Measurements from ENCODE around the gene METTL23.
"Not testable (repeated sequence)": the region's sequence is repeated elsewhere in the genome, so short reads cannot be mapped to it uniquely, and the experiment has no call there.

DNA sequence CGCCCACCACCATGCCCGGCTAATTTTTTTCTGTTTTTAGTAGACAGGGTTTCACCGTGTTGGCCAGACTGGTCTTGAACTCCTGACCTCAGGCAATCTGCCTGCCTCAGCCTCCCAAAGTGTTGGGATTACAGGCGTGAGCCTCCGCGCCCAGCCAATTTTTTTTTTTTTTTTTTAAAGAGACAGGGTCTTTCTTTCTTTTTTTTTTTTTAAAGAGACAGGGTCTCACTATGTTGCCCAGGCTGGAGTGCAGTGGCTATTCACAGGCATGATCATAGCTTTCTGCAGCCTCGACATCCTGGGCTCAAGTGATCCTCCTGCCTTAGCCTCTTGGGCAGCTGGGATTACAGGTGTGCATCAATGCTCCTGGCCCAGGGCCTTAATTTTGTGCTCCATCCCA is 14.3 kb upstream of the METTL23 start:
- TF ChIP-seq POLR2A (IDR thresholded peaks at IDR 0.05), result not testable (repeated sequence)
- TF ChIP-seq, protein P1, sequence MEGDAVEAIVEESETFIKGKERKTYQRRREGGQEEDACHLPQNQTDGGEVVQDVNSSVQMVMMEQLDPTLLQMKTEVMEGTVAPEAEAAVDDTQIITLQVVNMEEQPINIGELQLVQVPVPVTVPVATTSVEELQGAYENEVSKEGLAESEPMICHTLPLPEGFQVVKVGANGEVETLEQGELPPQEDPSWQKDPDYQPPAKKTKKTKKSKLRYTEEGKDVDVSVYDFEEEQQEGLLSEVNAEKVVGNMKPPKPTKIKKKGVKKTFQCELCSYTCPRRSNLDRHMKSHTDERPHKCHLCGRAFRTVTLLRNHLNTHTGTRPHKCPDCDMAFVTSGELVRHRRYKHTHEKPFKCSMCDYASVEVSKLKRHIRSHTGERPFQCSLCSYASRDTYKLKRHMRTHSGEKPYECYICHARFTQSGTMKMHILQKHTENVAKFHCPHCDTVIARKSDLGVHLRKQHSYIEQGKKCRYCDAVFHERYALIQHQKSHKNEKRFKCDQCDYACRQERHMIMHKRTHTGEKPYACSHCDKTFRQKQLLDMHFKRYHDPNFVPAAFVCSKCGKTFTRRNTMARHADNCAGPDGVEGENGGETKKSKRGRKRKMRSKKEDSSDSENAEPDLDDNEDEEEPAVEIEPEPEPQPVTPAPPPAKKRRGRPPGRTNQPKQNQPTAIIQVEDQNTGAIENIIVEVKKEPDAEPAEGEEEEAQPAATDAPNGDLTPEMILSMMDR (IDR thresholded peaks at IDR 0.05), result not testable (repeated sequence)

All from Peyer's patch (tissue), 4 donors.